A549 (cell line): Measurements from ENCODE around the gene GLTPD2. TPM values are rescaled to one million over a fixed set of nuclear protein-coding genes. Genes with fewer than 3 reads are reported as not detected.
A peak's percentile ranks its signal among the peaks of the same experiment; 100 is the strongest.

Experiments used
- ATAC-seq, 2 experiments: fragments of 200-7000 bp in 1 of 2; fragments of >200 bp in 1 of 2; cut with Nextera tagmentation in 1 of 2; cut with Tn5 transposase in 1 of 2; 3 replicates each; pipeline versions ENCODE4 v1.8.0 to v1.9.1; 2018 to 2020; ENCODE audit warnings: mild to moderate bottlenecking in 1 of 2, moderate library complexity in 1 of 2
- CTCF ChIA-PET: fragments of 300-600 bp; sonication (Branson Sonifier 250); formaldehyde crosslinking; extraction: SDS; loops from one replicate; lab custom pipeline; 2021; ENCODE audit warnings: antibody characterized with exemption, inconsistent platforms; lab: Yijun Ruan, JAX
- POLR2A ChIA-PET: fragments of 350-600 bp; formaldehyde crosslinking; extraction: SDS; loops from one replicate; lab custom pipeline; 2021; ENCODE audit warnings: antibody characterized with exemption, inconsistent platforms; lab: Yijun Ruan, JAX
- DNase-seq, 2 experiments: peaks; one replicate each; pipeline versions ENCODE4 v3.0.0 to v3.0.0-alpha.2; 2011 to 2016; ENCODE audit warnings: low read depth in 1 of 2, low spot score in 1 of 2
- FAIRE-seq: peaks from 2 replicates; lab custom pipeline; 2011; peaks lifted over from hg19 to GRCh38; lab: Jason Lieb, UNC
- H3K27ac ChIP-seq, 2 experiments: fragments of >200 bp; sonication (Bioruptor Twin); formaldehyde crosslinking; 3 replicates each; pipeline ENCODE4 v1.5.1; 2016 to 2017
- H3K4me1 ChIP-seq: fragments of >200 bp; sonication (Bioruptor Twin); formaldehyde crosslinking; 3 replicates; pipeline ENCODE4 v1.6.1; 2016
- H3K4me2 ChIP-seq: fragments of >200 bp; sonication (Bioruptor Twin); formaldehyde crosslinking; 3 replicates; pipeline ENCODE4 v1.6.1; 2016
- H3K4me3 ChIP-seq: fragments of >200 bp; sonication (Bioruptor Twin); formaldehyde crosslinking; 3 replicates; pipeline ENCODE4 v1.5.1; 2016
- H3K9me3 ChIP-seq: fragments of >200 bp; sonication (Bioruptor Twin); formaldehyde crosslinking; 3 replicates; pipeline ENCODE4 v1.6.1; 2016
- BHLHE40 ChIP-seq: IDR thresholded peaks from 2 replicates; pipeline ENCODE4 v1.6.1; 2012; ENCODE audit warnings: low read depth, low read length, inconsistent platforms
- CEBPB ChIP-seq, 2 experiments: fragments of >200 bp in 1 of 2; sonication (Bioruptor Twin) in 1 of 2; formaldehyde crosslinking in 1 of 2; IDR thresholded peaks; 2 replicates each; pipeline ENCODE4 v1.6.1; 2012 to 2016
- CHD2 ChIP-seq: fragments of 150-350 bp; IDR thresholded peaks from 2 replicates; pipeline ENCODE4 v1.6.1; 2014; ENCODE audit warnings: low read length; ENCODE audit not compliant: partially characterized antibody
- CHD4 ChIP-seq: fragments of 200-600 bp; sonication (generic); IDR thresholded peaks from 2 replicates; pipeline ENCODE4 v1.6.1; 2016; ENCODE audit warnings: antibody characterized with exemption, mild to moderate bottlenecking, borderline replicate concordance
- CTCF ChIP-seq: fragments of >200 bp; sonication (Bioruptor Twin); formaldehyde crosslinking; IDR thresholded peaks from 3 replicates; pipeline ENCODE4 v1.5.1; 2016
- E2F6 ChIP-seq: IDR thresholded peaks from 2 replicates; pipeline ENCODE4 v1.6.1; 2012; ENCODE audit warnings: low read depth, borderline replicate concordance
- EHF ChIP-seq: fragments of 250-450 bp; sonication (Bioruptor Pico); IDR thresholded peaks from 2 replicates; pipeline ENCODE4 v1.5.0; 2020; ENCODE audit warnings: mild to moderate bottlenecking
- EHMT2 ChIP-seq: fragments of 200-600 bp; sonication (generic); IDR thresholded peaks from 2 replicates; pipeline ENCODE4 v1.6.1; 2016; ENCODE audit warnings: antibody characterized with exemption, low read depth, mild to moderate bottlenecking, moderate library complexity
- FOSB ChIP-seq: fragments of 250-450 bp; sonication (Bioruptor Pico); IDR thresholded peaks from 2 replicates; pipeline ENCODE4 v1.5.0; 2020; ENCODE audit warnings: mild to moderate bottlenecking, moderate library complexity
- GATA3 ChIP-seq: IDR thresholded peaks from 2 replicates; pipeline ENCODE4 v1.6.1; 2012; ENCODE audit warnings: borderline replicate concordance
- HES2 ChIP-seq: fragments of >200 bp; sonication (Bioruptor Twin); formaldehyde crosslinking; IDR thresholded peaks from 2 replicates; pipeline ENCODE4 v1.6.1; 2016
- HMGXB4 ChIP-seq: fragments of 250-450 bp; sonication (Bioruptor Pico); IDR thresholded peaks from 2 replicates; pipeline ENCODE4 v1.5.0; 2021; ENCODE audit warnings: mild to moderate bottlenecking, moderate library complexity, borderline replicate concordance
- JUN ChIP-seq, 2 experiments: fragments of >200 bp; sonication (Bioruptor Twin); formaldehyde crosslinking; IDR thresholded peaks; 2 replicates in 1 of 2; 3 replicates in 1 of 2; pipeline ENCODE4 v1.6.1; 2016 to 2017
- JUNB ChIP-seq: fragments of >200 bp; sonication (Bioruptor Twin); formaldehyde crosslinking; IDR thresholded peaks from 2 replicates; pipeline ENCODE4 v1.6.1; 2016
- KDM1A ChIP-seq: fragments of 200-600 bp; sonication (generic); IDR thresholded peaks from 2 replicates; pipeline ENCODE4 v1.6.1; 2016; ENCODE audit warnings: low read depth, mild to moderate bottlenecking
- KDM5A ChIP-seq: fragments of 200-600 bp; sonication (generic); IDR thresholded peaks from 2 replicates; pipeline ENCODE4 v1.6.1; 2016; ENCODE audit warnings: antibody characterized with exemption, mild to moderate bottlenecking
- MAZ ChIP-seq: fragments of 150-350 bp; IDR thresholded peaks from 2 replicates; pipeline ENCODE4 v1.6.1; 2014; ENCODE audit warnings: antibody characterized with exemption, low read depth, low read length, borderline replicate concordance
- MYC ChIP-seq: IDR thresholded peaks from 2 replicates; pipeline ENCODE4 v1.6.1; 2012; ENCODE audit warnings: mild to moderate bottlenecking, inconsistent platforms, low read length, improper control_type of control experiment, borderline replicate concordance
- NFE2L2 ChIP-seq: fragments of 150-350 bp; conservative IDR thresholded peaks from 2 replicates; pipeline ENCODE4 v1.6.1; 2014; ENCODE audit warnings: low read length
- NPAS2 ChIP-seq: fragments of 250-450 bp; sonication (Bioruptor Pico); IDR thresholded peaks from 2 replicates; pipeline ENCODE4 v1.8.0; 2022; ENCODE audit warnings: mild to moderate bottlenecking, moderate library complexity, borderline replicate concordance
- PBX3 ChIP-seq: IDR thresholded peaks from 2 replicates; pipeline ENCODE4 v1.6.1; 2012
- PHF8 ChIP-seq: fragments of 200-600 bp; sonication (generic); IDR thresholded peaks from 2 replicates; pipeline ENCODE4 v1.6.1; 2016; ENCODE audit warnings: low read depth, mild to moderate bottlenecking, antibody characterized with exemption, moderate library complexity, borderline replicate concordance
- POLR2A ChIP-seq: IDR thresholded peaks from 2 replicates; pipeline ENCODE4 v1.6.1; 2012; ENCODE audit warnings: mild to moderate bottlenecking, low read length
- POLR2AphosphoS2 ChIP-seq: conservative IDR thresholded peaks from 2 replicates; pipeline ENCODE4 v1.6.1; 2012; ENCODE audit warnings: low read length, improper control_type of control experiment, inconsistent platforms
- RAD21 ChIP-seq, 2 experiments: fragments of >200 bp in 1 of 2; sonication (Bioruptor Twin) in 1 of 2; formaldehyde crosslinking in 1 of 2; IDR thresholded peaks in 1 of 2; conservative IDR thresholded peaks in 1 of 2; 2 replicates in 1 of 2; 3 replicates in 1 of 2; pipeline ENCODE4 v1.6.1; 2012 to 2018; ENCODE audit warnings: inconsistent platforms in 1 of 2
- RARB ChIP-seq: fragments of 250-450 bp; sonication (Bioruptor Pico); IDR thresholded peaks from 2 replicates; pipeline ENCODE4 v1.8.0; 2021; ENCODE audit warnings: mild to moderate bottlenecking, moderate library complexity
- RNF2 ChIP-seq: fragments of 200-600 bp; sonication (generic); IDR thresholded peaks from 2 replicates; pipeline ENCODE4 v1.6.1; 2016; ENCODE audit warnings: low read depth, mild to moderate bottlenecking, antibody characterized with exemption, moderate library complexity, borderline replicate concordance
- TFCP2L1 ChIP-seq: fragments of 250-450 bp; sonication (Bioruptor Pico); IDR thresholded peaks from 2 replicates; pipeline ENCODE4 v1.5.0; 2021; ENCODE audit warnings: mild to moderate bottlenecking
- TP53 ChIP-seq: fragments of 250-450 bp; sonication (Bioruptor Pico); IDR thresholded peaks from 2 replicates; pipeline ENCODE4 v1.5.0; 2021; ENCODE audit warnings: mild to moderate bottlenecking, moderate library complexity
- WGBS: methylation state at CpG from one replicate; pipeline ENCODE4 v1.1.6; 2017; ENCODE audit errors: missing lambda C conversion rate; 5-methylcytosine and 5-hydroxymethylcytosine counted together
- polyA plus RNA-seq, 4 experiments: library from polyadenylated mRNA; depleted of rRNA in 3 of 4; stranded (reverse); fragments of >200 nt; fragmentation: RNase III in 1 of 4; extraction: RNeasy Plus Mini Kit Qiagen cat#74134 plus additional on column Dnase treatment in 1 of 4; gene quantifications; 2 replicates in 3 of 4; 3 replicates in 1 of 4; pipeline ENCODE4 v1.2.3, GENCODE V29; 2011 to 2017

GLTPD2 gene
- polyA plus RNA-seq, 2 of the 4 experiments (the other 2 are of a cell fraction), result not detected

GRCh38 chr17:4750606-4751005 lies 38.2 kb upstream of the GLTPD2 start:
- ATAC-seq (0 out of 6 replicates have a peak, but pooled peaks of 1 of the 2 experiments have one; percentile 30), DNase-seq (no peak), FAIRE-seq (no peak)
- H3K27ac ChIP-seq, result no peak overlapping the region
- POLR2A ChIA-PET, result no interaction called here
- no peaks in the 10 kb centered on the region for H3K9me3 ChIP-seq
- TF ChIP-seq KDM1A, result no peak
- no peak for TF ChIP-seq PHF8
- no peak for TF ChIP-seq POLR2A
- TF ChIP-seq CHD4, result no peak
- TF ChIP-seq JUNB, result no peak
- TF ChIP-seq TFCP2L1 (CRISPR knock-in tag), result no peak
- TF ChIP-seq NFE2L2, result no peak
- TF ChIP-seq MAZ, result no peak
- no peak for TF ChIP-seq FOSB (CRISPR knock-in tag)
- TF ChIP-seq POLR2AphosphoS2, result no peak
- H3K4me1 ChIP-seq, result no peaks in the 10 kb centered on the region
- CTCF ChIA-PET, result no interaction called here
- 9% methylated on average over 3 of the region's 3 CpGs for WGBS
- no peak overlapping the region for H3K4me3 ChIP-seq
- H3K4me2 ChIP-seq, result no peak overlapping the region

GRCh38 chr17:4751932-4752331 lies 36.8 kb upstream of the GLTPD2 start:
- Histone ChIP-seq H3K4me2 (no peak overlapping the region), H3K4me1 (no peaks in the 10 kb centered on the region), H3K27ac (no peak overlapping the region), H3K4me3 (no peak overlapping the region), H3K9me3 (no peaks in the 10 kb centered on the region)
- TF ChIP-seq CTCF, result no peak
- no peak for TF ChIP-seq MAZ
- TF ChIP-seq E2F6, result no peak
- TF ChIP-seq CEBPB (IDR thresholded peaks at IDR 0.05), result peak; percentile 14 to 50; a peak in 1 of 4 replicates
- WGBS, result 37% methylated on average over 5 of the region's 5 CpGs
- CTCF ChIA-PET, result no interaction called here
- FAIRE-seq (no peak), DNase-seq (peak in 1 of 2 experiments; percentile 52), ATAC-seq (no peak)
- POLR2A ChIA-PET, result no interaction called here

- FAIRE-seq, result no peak
- Histone ChIP-seq H3K9me3 (no peaks in the 10 kb centered on the region), H3K27ac (no peak overlapping the region), H3K4me1 (no peaks in the 10 kb centered on the region), H3K4me2 (no peak overlapping the region), H3K4me3 (no peak overlapping the region)
- TF ChIP-seq TP53 (no peak), HES2 (no peak), RARB (no peak), PBX3 (no peak), RNF2 (no peak), CHD2 (no peak), BHLHE40 (no peak), KDM5A (no peak), MYC (no peak), EHF (CRISPR knock-in tag) (no peak), GATA3 (no peak), HMGXB4 (CRISPR knock-in tag) (no peak), EHMT2 (no peak), JUN (IDR thresholded peaks at IDR 0.05) (no peak), RAD21 (conservative IDR thresholded peaks at IDR 0.05 in 1 of 2, IDR thresholded peaks at IDR 0.05 in 1 of 2) (no peak), PHF8 (no peak), NPAS2 (CRISPR knock-in tag) (no peak)
- ChIA-PET CTCF (interaction anchor here (1.0 to 1.8 kb wide), 5 partner anchors 19 to 152 kb away, joined by 3 to 4 read pairs (median 4); partner anchors contain the start of gene GLTPD2), POLR2A (interaction anchor here (0.6 kb wide), 1 partner anchor 50 kb away, joined by 3 read pairs; no protein-coding TSS in a partner anchor)
- ATAC-seq, result no peak
- WGBS, result 57% methylated on average over 1 of the region's 1 CpG
- DNase-seq, result no peak
Measured at GRCh38 chr17:4753392-4753791, 35.4 kb upstream of the GLTPD2 start.
